ENCODE data around the gene ARL4C.

Gene ARL4C

GRCh38 chr2:234518986-234519642, 22.2 kb upstream of the ARL4C start:
- no peaks in the 10 kb centered on the region for H3K27me3 Mint-ChIP-seq (ENCODE audit: low read depth, poor library complexity)
- H3K4me3 Mint-ChIP-seq, result no peak overlapping the region
- no peak for TF ChIP-seq CTCF (IDR thresholded peaks at IDR 0.05)
- H3K27ac Mint-ChIP-seq, result no peak overlapping the region
- H3K9me3 Mint-ChIP-seq, result peaks cover 5% of the 10 kb centered on the region
- H3K4me1 Mint-ChIP-seq, result no peaks in the 10 kb centered on the region
- no peaks in the 10 kb centered on the region for H3K36me3 Mint-ChIP-seq (ENCODE audit: low read depth)
- DNase-seq, result no peak

GRCh38 chr2:234517971-234518370, 21.1 kb upstream of the ARL4C start:
- no peak for DNase-seq
- Mint-ChIP-seq H3K4me3 (no peak overlapping the region), H3K9me3 (no peaks in the 10 kb centered on the region), H3K4me1 (no peaks in the 10 kb centered on the region), H3K27me3 (ENCODE audit: low read depth, poor library complexity) (no peaks in the 10 kb centered on the region), H3K36me3 (ENCODE audit: low read depth) (no peaks in the 10 kb centered on the region), H3K27ac (no peak overlapping the region)
- no peak for TF ChIP-seq CTCF (IDR thresholded peaks at IDR 0.05)

GRCh38 chr2:234514873-234515638, 18.2 kb upstream of the ARL4C start:
- no peak overlapping the region for H3K27ac Mint-ChIP-seq
- TF ChIP-seq CTCF (IDR thresholded peaks at IDR 0.05), result no peak
- no peaks in the 10 kb centered on the region for H3K36me3 Mint-ChIP-seq (ENCODE audit: low read depth)
- no peak overlapping the region for H3K4me3 Mint-ChIP-seq
- H3K4me1 Mint-ChIP-seq, result peaks cover 4% of the 10 kb centered on the region
- no peaks in the 10 kb centered on the region for H3K9me3 Mint-ChIP-seq
- H3K27me3 Mint-ChIP-seq (ENCODE audit: low read depth, poor library complexity), result no peaks in the 10 kb centered on the region
- no peak for DNase-seq

- TF ChIP-seq CTCF (IDR thresholded peaks at IDR 0.05), result no peak
- no peak overlapping the region for H3K4me3 Mint-ChIP-seq
- H3K4me1 Mint-ChIP-seq, result peaks cover 10% of the 10 kb centered on the region
- H3K9me3 Mint-ChIP-seq, result no peaks in the 10 kb centered on the region
- H3K27ac Mint-ChIP-seq, result no peak overlapping the region
- H3K27me3 Mint-ChIP-seq (ENCODE audit: low read depth, poor library complexity), result no peaks in the 10 kb centered on the region
- H3K36me3 Mint-ChIP-seq (ENCODE audit: low read depth), result no peaks in the 10 kb centered on the region
- no peak for DNase-seq
Observed at GRCh38 chr2:234514099-234514498, 17.2 kb upstream of the ARL4C start.

- TF ChIP-seq CTCF (IDR thresholded peaks at IDR 0.05), result no peak
- Mint-ChIP-seq H3K4me1 (peaks cover 10% of the 10 kb centered on the region), H3K27me3 (ENCODE audit: low read depth, poor library complexity) (peaks cover 3% of the 10 kb centered on the region), H3K27ac (no peak overlapping the region), H3K36me3 (ENCODE audit: low read depth) (no peaks in the 10 kb centered on the region), H3K4me3 (no peak overlapping the region), H3K9me3 (no peaks in the 10 kb centered on the region)
- DNase-seq, result no peak
Observed at GRCh38 chr2:234512884-234513669, 16.2 kb upstream of the ARL4C start.
